HepG2 (cell line): ENCODE measurements around the gene CMTM1. TPM values are rescaled to one million over a fixed set of nuclear protein-coding genes. Genes with fewer than 3 reads are reported as not detected.

Experiments
- BCL6 ChIP-seq: IDR thresholded peaks from 2 replicates; pipeline ENCODE4 v1.6.1; 2016; ENCODE audit warnings: missing genetic modification reagents, missing compliant biosample characterization
- FOSL2 ChIP-seq: sonication (generic); formaldehyde crosslinking; IDR thresholded peaks from 2 replicates; pipeline ENCODE4 v1.4.0; 2020; ENCODE audit warnings: missing genetic modification reagents
- FOXO1 ChIP-seq: sonication (generic); formaldehyde crosslinking; IDR thresholded peaks from 2 replicates; pipeline ENCODE4 v1.4.0; 2020; ENCODE audit warnings: missing genetic modification reagents
- HOXD1 ChIP-seq: sonication (generic); formaldehyde crosslinking; IDR thresholded peaks from 2 replicates; pipeline ENCODE4 v1.5.0; 2020; ENCODE audit warnings: missing genetic modification reagents
- JUND ChIP-seq: sonication (generic); formaldehyde crosslinking; IDR thresholded peaks from 2 replicates; pipeline ENCODE4 v1.8.0; 2022; ENCODE audit warnings: mild to moderate bottlenecking, missing genetic modification reagents
- LCORL ChIP-seq, 2 experiments: fragments of 450-650 bp in 1 of 2; sonication (generic) in 1 of 2; formaldehyde crosslinking in 1 of 2; IDR thresholded peaks; 2 replicates each; pipeline versions ENCODE4 v1.5.0 to v1.6.1; 2017 to 2020; ENCODE audit warnings: antibody characterized with exemption in 1 of 2, missing genetic modification reagents in 1 of 2
- POLR2G ChIP-seq: fragments of 200-400 bp; formaldehyde crosslinking; IDR thresholded peaks from 2 replicates; pipeline ENCODE4 v1.6.1; 2018; ENCODE audit warnings: mild to moderate bottlenecking, low read depth, low read length, moderate library complexity
- RELA ChIP-seq: sonication (generic); formaldehyde crosslinking; IDR thresholded peaks from 2 replicates; pipeline ENCODE4 v1.4.0; 2020; ENCODE audit warnings: missing genetic modification reagents
- RFXAP ChIP-seq: sonication (generic); formaldehyde crosslinking; IDR thresholded peaks from 2 replicates; pipeline ENCODE4 v1.4.0; 2020; ENCODE audit warnings: missing genetic modification reagents, borderline replicate concordance
- SATB2 ChIP-seq: sonication (generic); formaldehyde crosslinking; IDR thresholded peaks from 2 replicates; pipeline ENCODE4 v1.5.0; 2020; ENCODE audit warnings: missing genetic modification reagents
- ZBTB1 ChIP-seq: sonication (generic); formaldehyde crosslinking; IDR thresholded peaks from 2 replicates; pipeline ENCODE4 v1.4.0; 2020; ENCODE audit warnings: missing genetic modification reagents, borderline replicate concordance
- ZNF451 ChIP-seq: sonication (generic); formaldehyde crosslinking; IDR thresholded peaks from 2 replicates; pipeline ENCODE4 v1.5.0; 2020; ENCODE audit warnings: mild to moderate bottlenecking, missing genetic modification reagents
- ZNF569 ChIP-seq: sonication (generic); formaldehyde crosslinking; IDR thresholded peaks from 2 replicates; pipeline ENCODE4 v1.5.0; 2020; ENCODE audit warnings: mild to moderate bottlenecking, missing genetic modification reagents, moderate library complexity, borderline replicate concordance
- ZNF577 ChIP-seq: sonication (generic); formaldehyde crosslinking; IDR thresholded peaks from 2 replicates; pipeline ENCODE4 v1.4.0; 2020; ENCODE audit warnings: mild to moderate bottlenecking, low read depth, missing genetic modification reagents, borderline replicate concordance
- ZNF766 ChIP-seq: sonication (generic); formaldehyde crosslinking; IDR thresholded peaks from 2 replicates; pipeline ENCODE4 v1.5.0; 2020; ENCODE audit warnings: missing genetic modification reagents, borderline replicate concordance
- polyA plus RNA-seq, 8 experiments: library from polyadenylated mRNA; depleted of rRNA in 3 of 8; stranded (reverse) in 7 of 8; unstranded in 1 of 8; fragments of >200 nt; fragmentation: Illumina TruSeq in 4 of 8; extraction: Trizol in 4 of 8; gene quantifications; 2 replicates each; pipeline versions ENCODE4 v1.2.1 to v1.2.3, GENCODE V29; 2011 to 2016; ENCODE audit warnings: low read depth in 4 of 8, missing spikeins in 1 of 8, mixed read lengths in 1 of 8; ENCODE audit not compliant: insufficient read depth in 1 of 8
- total RNA-seq, 5 experiments: library from RNA; depleted of rRNA; stranded (reverse); fragments of >200 nt; fragmentation: Illumina TruSeq; extraction: Trizol; gene quantifications; 2 replicates each; pipeline ENCODE4 v1.2.3, GENCODE V29; 2016; ENCODE audit warnings: low read depth in 1 of 5
- TF ChIP-seq, protein P1 (sequence below): sonication (generic); formaldehyde crosslinking; IDR thresholded peaks from 2 replicates; pipeline ENCODE4 v1.4.0; 2020; ENCODE audit warnings: missing genetic modification reagents
- TF ChIP-seq, protein P2 (sequence below): sonication (generic); formaldehyde crosslinking; IDR thresholded peaks from 2 replicates; pipeline ENCODE4 v1.5.0; 2020; ENCODE audit warnings: mild to moderate bottlenecking, low read depth, missing genetic modification reagents, borderline replicate concordance
- TF ChIP-seq, protein P3 (sequence below): sonication (generic); formaldehyde crosslinking; IDR thresholded peaks from 2 replicates; pipeline ENCODE4 v1.5.0; 2020; ENCODE audit warnings: missing genetic modification reagents
- TF ChIP-seq, protein P4 (sequence below): sonication (generic); formaldehyde crosslinking; IDR thresholded peaks from 2 replicates; pipeline ENCODE4 v1.4.0; 2020; ENCODE audit warnings: missing genetic modification reagents
- TF ChIP-seq, protein P5 (sequence below): IDR thresholded peaks from 2 replicates; pipeline ENCODE4 v1.6.1; 2016; ENCODE audit warnings: missing compliant biosample characterization, missing genetic modification reagents, borderline replicate concordance
- TF ChIP-seq, protein P6 (sequence below): sonication (generic); formaldehyde crosslinking; IDR thresholded peaks from 2 replicates; pipeline ENCODE4 v1.4.0; 2020; ENCODE audit warnings: mild to moderate bottlenecking, missing genetic modification reagents, borderline replicate concordance

The CMTM1 gene
- total and polyA plus RNA-seq, 2 of the 13 experiments (the other 11 are each of a cell fraction or from before 2014, with no cell fraction given): 1.7 to 2.9 TPM

DNA sequence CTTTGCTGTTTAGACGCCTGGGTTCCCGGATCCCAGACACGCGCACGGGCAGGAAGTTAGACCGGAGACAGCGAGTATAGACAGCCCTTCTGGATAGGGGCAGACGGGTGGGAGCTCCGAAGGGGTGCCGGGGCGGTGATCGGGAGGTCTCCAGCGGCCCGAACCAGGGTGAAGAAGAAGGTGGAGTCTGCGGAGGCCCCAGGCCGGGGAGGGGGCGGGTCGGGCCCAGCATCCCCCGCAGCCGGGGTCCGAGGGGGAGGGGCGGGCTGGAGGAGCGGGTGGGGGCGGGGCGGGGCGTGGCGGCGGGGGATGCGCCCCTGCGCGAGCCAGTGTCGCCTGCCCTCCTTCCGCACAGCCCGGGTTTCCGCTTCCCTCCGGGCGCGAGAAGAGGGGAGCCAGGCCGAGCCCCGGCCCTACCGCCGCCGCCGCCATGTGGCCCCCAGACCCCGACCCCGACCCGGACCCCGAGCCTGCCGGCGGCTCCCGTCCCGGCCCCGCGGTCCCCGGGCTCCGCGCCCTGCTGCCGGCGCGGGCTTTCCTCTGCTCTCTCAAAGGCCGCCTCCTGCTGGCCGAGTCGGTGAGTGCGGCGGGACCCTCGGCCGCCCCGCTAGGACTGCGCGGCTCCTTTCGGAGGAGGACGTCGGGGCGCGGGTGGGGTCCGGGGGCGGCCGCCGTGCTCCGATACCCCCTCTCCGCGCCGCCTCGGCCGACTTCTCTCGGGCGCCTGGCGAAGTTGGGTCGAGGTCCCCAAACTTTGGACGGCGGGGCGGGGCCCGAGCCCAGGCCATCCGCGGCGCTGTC, 38.3 kb downstream of the CMTM1 start, which contains the start of gene CMTM3 (continued):
- TF ChIP-seq, protein P1, sequence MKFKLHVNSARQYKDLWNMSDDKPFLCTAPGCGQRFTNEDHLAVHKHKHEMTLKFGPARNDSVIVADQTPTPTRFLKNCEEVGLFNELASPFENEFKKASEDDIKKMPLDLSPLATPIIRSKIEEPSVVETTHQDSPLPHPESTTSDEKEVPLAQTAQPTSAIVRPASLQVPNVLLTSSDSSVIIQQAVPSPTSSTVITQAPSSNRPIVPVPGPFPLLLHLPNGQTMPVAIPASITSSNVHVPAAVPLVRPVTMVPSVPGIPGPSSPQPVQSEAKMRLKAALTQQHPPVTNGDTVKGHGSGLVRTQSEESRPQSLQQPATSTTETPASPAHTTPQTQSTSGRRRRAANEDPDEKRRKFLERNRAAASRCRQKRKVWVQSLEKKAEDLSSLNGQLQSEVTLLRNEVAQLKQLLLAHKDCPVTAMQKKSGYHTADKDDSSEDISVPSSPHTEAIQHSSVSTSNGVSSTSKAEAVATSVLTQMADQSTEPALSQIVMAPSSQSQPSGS (CRISPR knock-in tag): peak; percentile 22; the same call in 1 of the 2 replicates
- peak; percentile 52; the same call in 1 of the 2 replicates for TF ChIP-seq ZNF766 (CRISPR knock-in tag)
- TF ChIP-seq, protein P2, sequence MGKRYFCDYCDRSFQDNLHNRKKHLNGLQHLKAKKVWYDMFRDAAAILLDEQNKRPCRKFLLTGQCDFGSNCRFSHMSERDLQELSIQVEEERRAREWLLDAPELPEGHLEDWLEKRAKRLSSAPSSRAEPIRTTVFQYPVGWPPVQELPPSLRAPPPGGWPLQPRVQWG: no peak
- TF ChIP-seq, protein P3, sequence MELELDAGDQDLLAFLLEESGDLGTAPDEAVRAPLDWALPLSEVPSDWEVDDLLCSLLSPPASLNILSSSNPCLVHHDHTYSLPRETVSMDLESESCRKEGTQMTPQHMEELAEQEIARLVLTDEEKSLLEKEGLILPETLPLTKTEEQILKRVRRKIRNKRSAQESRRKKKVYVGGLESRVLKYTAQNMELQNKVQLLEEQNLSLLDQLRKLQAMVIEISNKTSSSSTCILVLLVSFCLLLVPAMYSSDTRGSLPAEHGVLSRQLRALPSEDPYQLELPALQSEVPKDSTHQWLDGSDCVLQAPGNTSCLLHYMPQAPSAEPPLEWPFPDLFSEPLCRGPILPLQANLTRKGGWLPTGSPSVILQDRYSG (CRISPR knock-in tag): 0 out of 2 replicates have a peak, but pooled peaks have one; percentile 28
- TF ChIP-seq ZBTB1: no peak
- TF ChIP-seq BCL6 (CRISPR knock-in tag): peak; percentile 36; the same call in 1 of the 2 replicates
- TF ChIP-seq HOXD1 (CRISPR knock-in tag): peak; percentile 16; the same call in 1 of the 2 replicates
- 0 out of 2 replicates have a peak, but pooled peaks have one; percentile 22 for TF ChIP-seq JUND (CRISPR knock-in tag)
- 0 out of 2 replicates have a peak, but pooled peaks have one; percentile 41 for TF ChIP-seq RELA
- TF ChIP-seq, protein P4, sequence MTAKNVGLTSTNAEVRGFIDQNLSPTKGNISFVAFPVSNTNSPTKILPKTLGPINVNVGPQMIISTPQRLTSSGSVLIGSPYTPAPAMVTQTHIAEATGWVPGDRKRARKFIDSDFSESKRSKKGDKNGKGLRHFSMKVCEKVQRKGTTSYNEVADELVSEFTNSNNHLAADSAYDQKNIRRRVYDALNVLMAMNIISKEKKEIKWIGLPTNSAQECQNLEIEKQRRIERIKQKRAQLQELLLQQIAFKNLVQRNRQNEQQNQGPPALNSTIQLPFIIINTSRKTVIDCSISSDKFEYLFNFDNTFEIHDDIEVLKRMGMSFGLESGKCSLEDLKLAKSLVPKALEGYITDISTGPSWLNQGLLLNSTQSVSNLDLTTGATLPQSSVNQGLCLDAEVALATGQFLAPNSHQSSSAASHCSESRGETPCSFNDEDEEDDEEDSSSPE: peak; percentile 33; the same call in 1 of the 2 replicates
- TF ChIP-seq POLR2G: peak; percentile 11; the same call in 1 of the 2 replicates
- TF ChIP-seq FOXO1 (CRISPR knock-in tag): peak; percentile 47; the same call in 1 of the 2 replicates
- TF ChIP-seq LCORL (IDR thresholded peaks at IDR 0.05): no peak
- TF ChIP-seq LCORL (CRISPR knock-in tag; IDR thresholded peaks at IDR 0.05): peak; percentile 42
- TF ChIP-seq, protein P5, sequence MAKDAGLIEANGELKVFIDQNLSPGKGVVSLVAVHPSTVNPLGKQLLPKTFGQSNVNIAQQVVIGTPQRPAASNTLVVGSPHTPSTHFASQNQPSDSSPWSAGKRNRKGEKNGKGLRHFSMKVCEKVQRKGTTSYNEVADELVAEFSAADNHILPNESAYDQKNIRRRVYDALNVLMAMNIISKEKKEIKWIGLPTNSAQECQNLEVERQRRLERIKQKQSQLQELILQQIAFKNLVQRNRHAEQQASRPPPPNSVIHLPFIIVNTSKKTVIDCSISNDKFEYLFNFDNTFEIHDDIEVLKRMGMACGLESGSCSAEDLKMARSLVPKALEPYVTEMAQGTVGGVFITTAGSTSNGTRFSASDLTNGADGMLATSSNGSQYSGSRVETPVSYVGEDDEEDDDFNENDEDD (CRISPR knock-in tag): 0 out of 2 replicates have a peak, but pooled peaks have one; percentile 44
- no peak for TF ChIP-seq ZNF577 (CRISPR knock-in tag)
- TF ChIP-seq FOSL2 (CRISPR knock-in tag): peak; percentile 31; the same call in 1 of the 2 replicates
- 0 out of 2 replicates have a peak, but pooled peaks have one; percentile 32 for TF ChIP-seq ZNF451 (CRISPR knock-in tag)
- no peak for TF ChIP-seq ZNF569 (CRISPR knock-in tag)
- TF ChIP-seq SATB2 (CRISPR knock-in tag): 0 out of 2 replicates have a peak, but pooled peaks have one; percentile 28
- 0 out of 2 replicates have a peak, but pooled peaks have one; percentile 33 for TF ChIP-seq RFXAP (CRISPR knock-in tag)
- TF ChIP-seq, protein P6, sequence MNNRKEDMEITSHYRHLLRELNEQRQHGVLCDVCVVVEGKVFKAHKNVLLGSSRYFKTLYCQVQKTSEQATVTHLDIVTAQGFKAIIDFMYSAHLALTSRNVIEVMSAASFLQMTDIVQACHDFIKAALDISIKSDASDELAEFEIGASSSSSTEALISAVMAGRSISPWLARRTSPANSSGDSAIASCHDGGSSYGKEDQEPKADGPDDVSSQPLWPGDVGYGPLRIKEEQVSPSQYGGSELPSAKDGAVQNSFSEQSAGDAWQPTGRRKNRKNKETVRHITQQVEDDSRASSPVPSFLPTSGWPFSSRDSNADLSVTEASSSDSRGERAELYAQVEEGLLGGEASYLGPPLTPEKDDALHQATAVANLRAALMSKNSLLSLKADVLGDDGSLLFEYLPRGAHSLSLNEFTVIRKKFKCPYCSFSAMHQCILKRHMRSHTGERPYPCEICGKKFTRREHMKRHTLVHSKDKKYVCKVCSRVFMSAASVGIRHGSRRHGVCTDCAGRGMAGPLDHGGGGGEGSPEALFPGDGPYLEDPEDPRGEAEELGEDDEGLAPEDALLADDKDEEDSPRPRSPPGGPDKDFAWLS (CRISPR knock-in tag): peak; percentile 32; the same call in 1 of the 2 replicates
